HCT116 (cell line): Measurements from ENCODE around the gene SPSB1. TPM values are rescaled to one million over a fixed set of nuclear protein-coding genes. Genes with fewer than 3 reads are reported as not detected.

ENCODE experiments used
- ATAC-seq: fragments of 200-7000 bp; cut with Tn5 transposase; 2 replicates; pipeline ENCODE4 v1.9.1; 2020; ENCODE audit warnings: mild to moderate bottlenecking, moderate library complexity
- BruUV-seq: library from RNA; stranded (reverse); fragments of 400-500 nt; replicated peaks from 2 replicates; lab custom pipeline; 2021; lab: Mats Ljungman, UMichigan
- CTCF ChIA-PET: fragments of 300-600 bp; sonication (Branson Sonifier 250); formaldehyde crosslinking; loops from one replicate; lab custom pipeline; 2021; ENCODE audit warnings: antibody characterized with exemption; lab: Charles Lee
- POLR2A ChIA-PET: fragments of 300-600, 350-600 bp; sonication (Branson Sonifier 250); formaldehyde crosslinking; loops from one replicate; lab custom pipeline; 2021; ENCODE audit warnings: antibody characterized with exemption; lab: Charles Lee
- RAD21 ChIA-PET, 2 experiments: fragments of 300-600 bp; sonication (Branson Sonifier 250); formaldehyde crosslinking; loops; one replicate each; lab custom pipeline; 2023; ENCODE audit warnings: low total read pairs in 2 of 2; ENCODE audit not compliant: uncharacterized antibody in 2 of 2, unreplicated experiment in 2 of 2, low non-redundant PET in 1 of 2; lab: Charles Lee
- DNase-seq: peaks from one replicate; pipeline ENCODE4 v3.0.0-alpha.2; 2010; ENCODE audit warnings: low read depth, low spot score
- H2AFZ ChIP-seq: fragments of 200-600 bp; shearing (Covaris generic), sonication (generic); 2 replicates; pipeline ENCODE4 v1.6.1; 2017; ENCODE audit warnings: low read depth, mixed run types, mixed read lengths, antibody characterized with exemption, low read length; ENCODE audit not compliant: poor library complexity, severe bottlenecking
- H3K27ac ChIP-seq: 2 replicates; pipeline ENCODE4 v1.5.1; 2012; ENCODE audit warnings: low read depth, low read length
- H3K27me3 ChIP-seq: fragments of 200-600 bp; sonication (generic); 2 replicates; pipeline ENCODE4 v1.6.1; 2016; ENCODE audit warnings: mixed run types, low read length, mixed read lengths; ENCODE audit not compliant: insufficient read depth
- H3K36me3 ChIP-seq, 2 experiments: fragments of 200-500 bp in 1 of 2; fragments of 200-600 bp in 1 of 2; sonication (Bioruptor generic) in 1 of 2; sonication (generic) in 1 of 2; 2 replicates each; pipeline versions ENCODE4 v1.5.1 to v1.6.1; 2014 to 2016; ENCODE audit warnings: low read length in 2 of 2, inconsistent platforms in 1 of 2, mixed read lengths in 1 of 2, mixed run types in 1 of 2; ENCODE audit not compliant: insufficient read depth in 2 of 2, control insufficient read depth in 1 of 2
- H3K4me1 ChIP-seq, 2 experiments: fragments of 200-600 bp in 1 of 2; sonication (generic) in 1 of 2; 2 replicates each; pipeline versions ENCODE4 v1.5.1 to v1.6.1; 2012 to 2017; ENCODE audit warnings: low read length in 2 of 2, inconsistent platforms in 1 of 2, mild to moderate bottlenecking in 1 of 2, mixed read lengths in 1 of 2, mixed run types in 1 of 2, moderate library complexity in 1 of 2; ENCODE audit not compliant: insufficient read depth in 2 of 2, control insufficient read depth in 1 of 2
- H3K4me2 ChIP-seq: fragments of 200-600 bp; sonication (generic); 2 replicates; pipeline ENCODE4 v1.6.1; 2017; ENCODE audit warnings: mixed run types, low read length, mixed read lengths
- H3K4me3 ChIP-seq, 2 experiments: fragments of 200-600 bp in 1 of 2; sonication (generic) in 1 of 2; replicated peaks in 1 of 2; 2 replicates each; pipeline ENCODE4 v1.5.1; 2011 to 2016; ENCODE audit warnings: low read length in 2 of 2, control low read depth in 1 of 2, low read depth in 1 of 2, mild to moderate bottlenecking in 1 of 2, mixed read lengths in 1 of 2, mixed run types in 1 of 2
- H3K79me2 ChIP-seq: fragments of 200-600 bp; sonication (generic); 2 replicates; pipeline ENCODE4 v1.6.1; 2017; ENCODE audit warnings: mild to moderate bottlenecking, mixed run types, low read length, moderate library complexity, mixed read lengths; ENCODE audit not compliant: insufficient read depth
- H3K9ac ChIP-seq: fragments of 200-600 bp; sonication (generic); 2 replicates; pipeline ENCODE4 v1.6.1; 2016; ENCODE audit warnings: low read length, mixed read lengths
- H3K9me2 ChIP-seq: fragments of 200-600 bp; sonication (generic), shearing (Covaris generic); 2 replicates; pipeline ENCODE4 v1.6.1; 2017; ENCODE audit warnings: mixed run types, mild to moderate bottlenecking, moderate library complexity; ENCODE audit not compliant: insufficient read depth
- H3K9me3 ChIP-seq, 2 experiments: fragments of 200-500 bp in 1 of 2; fragments of 200-600 bp in 1 of 2; sonication (Bioruptor generic) in 1 of 2; sonication (generic) in 1 of 2; 2 replicates each; pipeline ENCODE4 v1.6.1; 2014 to 2017; ENCODE audit warnings: low read length in 2 of 2, mixed read lengths in 2 of 2, inconsistent platforms in 1 of 2, low read depth in 1 of 2, mild to moderate bottlenecking in 1 of 2, mixed run types in 1 of 2, moderate library complexity in 1 of 2; ENCODE audit not compliant: control insufficient read depth in 1 of 2, insufficient read depth in 1 of 2
- H4K20me1 ChIP-seq: fragments of 200-600 bp; sonication (generic), shearing (Covaris generic); 2 replicates; pipeline ENCODE4 v1.6.1; 2017; ENCODE audit warnings: mixed run types, mild to moderate bottlenecking, moderate library complexity; ENCODE audit not compliant: insufficient read depth
- EZH2 ChIP-seq: fragments of 200-600 bp; sonication (generic); IDR thresholded peaks from 2 replicates; pipeline ENCODE4 v1.6.1; 2017; ENCODE audit warnings: antibody characterized with exemption, mixed run types
- EZH2phosphoT487 ChIP-seq: fragments of 200-600 bp; IDR thresholded peaks from 2 replicates; pipeline ENCODE4 v1.6.1; 2018; ENCODE audit warnings: antibody characterized with exemption, borderline replicate concordance
- RAD21 ChIP-seq: IDR thresholded peaks from 2 replicates; pipeline ENCODE4 v1.6.1; 2012; ENCODE audit warnings: low read depth, mild to moderate bottlenecking
- YY1 ChIP-seq: IDR thresholded peaks from 2 replicates; pipeline ENCODE4 v1.6.1; 2011; ENCODE audit warnings: low read length, low read depth, moderate library complexity, mild to moderate bottlenecking; ENCODE audit not compliant: insufficient replicate concordance; ENCODE audit errors: extremely low read depth
- intact Hi-C: fragments of 100-400 bp; cut with micrococcal nuclease; formaldehyde crosslinking; loops from 2 replicates; pipeline ENCODE4 v1.10.0; 2022
- total RNA-seq: library from RNA; stranded (reverse); gene quantifications from one replicate; pipeline ENCODE4 v1.2.1, GENCODE V29; 2021; ENCODE audit not compliant: unreplicated experiment
- TF ChIP-seq, protein P1 (sequence below): IDR thresholded peaks from 2 replicates; pipeline ENCODE4 v1.6.1; 2012; ENCODE audit warnings: low read depth

SPSB1 gene
- total RNA-seq, 1 experiment from 2014 or later: 10.8 TPM

- ATAC-seq: no peak
- ChIA-PET POLR2A (no interaction called here), RAD21 (no interaction called here), CTCF (no interaction called here)
- TF ChIP-seq EZH2: no peak
- no peak for TF ChIP-seq EZH2phosphoT487
- TF ChIP-seq, protein P1, sequence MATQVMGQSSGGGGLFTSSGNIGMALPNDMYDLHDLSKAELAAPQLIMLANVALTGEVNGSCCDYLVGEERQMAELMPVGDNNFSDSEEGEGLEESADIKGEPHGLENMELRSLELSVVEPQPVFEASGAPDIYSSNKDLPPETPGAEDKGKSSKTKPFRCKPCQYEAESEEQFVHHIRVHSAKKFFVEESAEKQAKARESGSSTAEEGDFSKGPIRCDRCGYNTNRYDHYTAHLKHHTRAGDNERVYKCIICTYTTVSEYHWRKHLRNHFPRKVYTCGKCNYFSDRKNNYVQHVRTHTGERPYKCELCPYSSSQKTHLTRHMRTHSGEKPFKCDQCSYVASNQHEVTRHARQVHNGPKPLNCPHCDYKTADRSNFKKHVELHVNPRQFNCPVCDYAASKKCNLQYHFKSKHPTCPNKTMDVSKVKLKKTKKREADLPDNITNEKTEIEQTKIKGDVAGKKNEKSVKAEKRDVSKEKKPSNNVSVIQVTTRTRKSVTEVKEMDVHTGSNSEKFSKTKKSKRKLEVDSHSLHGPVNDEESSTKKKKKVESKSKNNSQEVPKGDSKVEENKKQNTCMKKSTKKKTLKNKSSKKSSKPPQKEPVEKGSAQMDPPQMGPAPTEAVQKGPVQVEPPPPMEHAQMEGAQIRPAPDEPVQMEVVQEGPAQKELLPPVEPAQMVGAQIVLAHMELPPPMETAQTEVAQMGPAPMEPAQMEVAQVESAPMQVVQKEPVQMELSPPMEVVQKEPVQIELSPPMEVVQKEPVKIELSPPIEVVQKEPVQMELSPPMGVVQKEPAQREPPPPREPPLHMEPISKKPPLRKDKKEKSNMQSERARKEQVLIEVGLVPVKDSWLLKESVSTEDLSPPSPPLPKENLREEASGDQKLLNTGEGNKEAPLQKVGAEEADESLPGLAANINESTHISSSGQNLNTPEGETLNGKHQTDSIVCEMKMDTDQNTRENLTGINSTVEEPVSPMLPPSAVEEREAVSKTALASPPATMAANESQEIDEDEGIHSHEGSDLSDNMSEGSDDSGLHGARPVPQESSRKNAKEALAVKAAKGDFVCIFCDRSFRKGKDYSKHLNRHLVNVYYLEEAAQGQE: no peak
- Histone ChIP-seq H3K27me3 (no peaks in the 10 kb centered on the region), H4K20me1 (no peaks in the 10 kb centered on the region), H3K27ac (no peak overlapping the region), H3K9ac (no peak overlapping the region), H3K4me1 (peaks cover 0 to under 1% of the 10 kb centered on the region in 2 experiments; a peak in 2 of 4 replicates), H3K79me2 (peaks cover 65% of the 10 kb centered on the region), H3K4me2 (no peak overlapping the region), H3K36me3 (no peaks in the 10 kb centered on the region), H3K9me3 (no peaks in the 10 kb centered on the region), H3K9me2 (no peaks in the 10 kb centered on the region), H3K4me3 (no peak overlapping the region), H2AFZ (no peak overlapping the region)
- intact Hi-C loops: no loop called here
- no peak for DNase-seq
- no TSS peak for BruUV-seq
Measured at GRCh38 chr1:9309080-9309479, 16.4 kb downstream of the SPSB1 start.

GRCh38 chr1:9309991-9310390 lies 17.3 kb downstream of the SPSB1 start:
- no peaks in the 10 kb centered on the region for H3K9me3 ChIP-seq
- H3K9ac ChIP-seq: no peak overlapping the region
- H3K27me3 ChIP-seq: no peaks in the 10 kb centered on the region
- no peaks in the 10 kb centered on the region for H4K20me1 ChIP-seq
- H3K36me3 ChIP-seq: no peaks in the 10 kb centered on the region
- no peaks in the 10 kb centered on the region for H3K9me2 ChIP-seq
- intact Hi-C loops: no loop called here
- ChIA-PET POLR2A (no interaction called here), CTCF (no interaction called here), RAD21 (no interaction called here)
- H3K4me1 ChIP-seq: peaks cover 0 to under 1% of the 10 kb centered on the region in 2 experiments; a peak in 2 of 4 replicates
- no peak overlapping the region for H3K4me2 ChIP-seq
- ATAC-seq (no peak), DNase-seq (no peak)
- H3K4me3 ChIP-seq: no peak overlapping the region
- H3K27ac ChIP-seq: no peak overlapping the region
- H2AFZ ChIP-seq: no peak overlapping the region
- BruUV-seq: no TSS peak
- TF ChIP-seq RAD21 (no peak), EZH2phosphoT487 (no peak), YY1 (no peak)
- TF ChIP-seq, protein P1: no peak
- H3K79me2 ChIP-seq: peaks cover 62% of the 10 kb centered on the region
